Kidney (tissue), 14 donors: ENCODE measurements around the gene HTR6. TPM values are rescaled to one million over a fixed set of nuclear protein-coding genes. Genes with fewer than 3 reads are reported as not detected.

Experiments used
- DNase-seq, 5 donors: peaks; one replicate each; pipeline ENCODE4 v3.0.0-alpha.2; 2013 to 2020
- FAIRE-seq: peaks from 2 replicates; lab custom pipeline; 2012; peaks lifted over from hg19 to GRCh38; lab: Jason Lieb, UNC
- H3K27ac ChIP-seq, 2 donors: one replicate each; pipeline ENCODE4 v1.7.0; 2013; ENCODE audit warnings: low read depth in 2 of 2, low read length in 2 of 2, inconsistent platforms in 1 of 2
- H3K27me3 ChIP-seq: one replicate; pipeline ENCODE4 v1.7.1; 2013; ENCODE audit warnings: low read length, inconsistent platforms; ENCODE audit not compliant: control insufficient read depth, insufficient read depth
- H3K36me3 ChIP-seq, 3 donors: one replicate each; pipeline versions ENCODE4 v1.7.0 to v1.7.1; 2013; ENCODE audit warnings: low read length in 3 of 3, control low read depth in 1 of 3, inconsistent platforms in 1 of 3; ENCODE audit not compliant: insufficient read depth in 3 of 3, control insufficient read depth in 2 of 3
- H3K4me1 ChIP-seq, 3 donors: one replicate each; pipeline versions ENCODE4 v1.7.0 to v1.7.1; 2013; ENCODE audit warnings: low read length in 3 of 3, inconsistent platforms in 1 of 3, low read depth in 1 of 3; ENCODE audit not compliant: control insufficient read depth in 2 of 3, insufficient read depth in 2 of 3
- H3K4me3 ChIP-seq, 3 donors: one replicate each; pipeline versions ENCODE4 v1.7.0 to v1.8.1; 2013; ENCODE audit warnings: low read length in 3 of 3, control low read depth in 1 of 3, inconsistent platforms in 1 of 3
- H3K9ac ChIP-seq, 3 donors: one replicate each; pipeline versions ENCODE4 v1.7.0 to v1.7.1; 2013; ENCODE audit warnings: low read length in 3 of 3, control low read depth in 1 of 3, inconsistent platforms in 1 of 3
- H3K9me3 ChIP-seq, 3 donors: one replicate each; pipeline versions ENCODE4 v1.7.0 to v1.7.1; 2013; ENCODE audit warnings: low read length in 3 of 3, control low read depth in 1 of 3, inconsistent platforms in 1 of 3; ENCODE audit not compliant: control insufficient read depth in 2 of 3, insufficient read depth in 1 of 3
- intact Hi-C: fragments of 100-400 bp; cut with DNase I; formaldehyde crosslinking; loops from one replicate; pipeline ENCODE4 v1.11.1; 2022
- polyA plus RNA-seq: library from polyadenylated mRNA; stranded (reverse); fragments of 350-450 nt; fragmentation: Illumina TruSeq; extraction: RNeasy Lipid Tissue Mini Kit (QIAGEN cat#74804); gene quantifications from one replicate; pipeline ENCODE4 v1.2.3, GENCODE V29; 2014; ENCODE audit warnings: low read depth, low replicate concordance; ENCODE audit not compliant: insufficient read depth
- total RNA-seq: library from RNA; stranded (reverse); fragmentation: NEBNext Ultra II Directional; extraction: Animal tissue kit (Norgen Biotek cat#: 25700); gene quantifications from one replicate; pipeline ENCODE4 v1.2.1, GENCODE V29; 2021
- TF ChIP-seq, protein P1 (sequence below): IDR thresholded peaks from 3 replicates; pipeline ENCODE4 v1.5.1; 2012; ENCODE audit warnings: mild to moderate bottlenecking, moderate library complexity, borderline replicate concordance; ENCODE audit not compliant: insufficient read depth; ENCODE audit errors: extremely low read depth
- donor health status: control.
- donor health status: control.
- donor health status: control.
- donor health status: control.
- donor health status: control.
- donor health status: DM: yes; HTN: yes; CAD: no.
- donor health status: Normal renal cell carcinoma (clear cell type).

Gene HTR6
- total and polyA plus RNA-seq, 2 donors from 2014 or later = not detected

GRCh38 chr1:19643121-19643520 lies 21.6 kb upstream of the HTR6 start:
- H3K9ac ChIP-seq = no peak overlapping the region
- H3K27me3 ChIP-seq = no peaks in the 10 kb centered on the region
- no peaks in the 10 kb centered on the region for H3K9me3 ChIP-seq
- DNase-seq (no peak), FAIRE-seq (no peak)
- TF ChIP-seq, protein P1, sequence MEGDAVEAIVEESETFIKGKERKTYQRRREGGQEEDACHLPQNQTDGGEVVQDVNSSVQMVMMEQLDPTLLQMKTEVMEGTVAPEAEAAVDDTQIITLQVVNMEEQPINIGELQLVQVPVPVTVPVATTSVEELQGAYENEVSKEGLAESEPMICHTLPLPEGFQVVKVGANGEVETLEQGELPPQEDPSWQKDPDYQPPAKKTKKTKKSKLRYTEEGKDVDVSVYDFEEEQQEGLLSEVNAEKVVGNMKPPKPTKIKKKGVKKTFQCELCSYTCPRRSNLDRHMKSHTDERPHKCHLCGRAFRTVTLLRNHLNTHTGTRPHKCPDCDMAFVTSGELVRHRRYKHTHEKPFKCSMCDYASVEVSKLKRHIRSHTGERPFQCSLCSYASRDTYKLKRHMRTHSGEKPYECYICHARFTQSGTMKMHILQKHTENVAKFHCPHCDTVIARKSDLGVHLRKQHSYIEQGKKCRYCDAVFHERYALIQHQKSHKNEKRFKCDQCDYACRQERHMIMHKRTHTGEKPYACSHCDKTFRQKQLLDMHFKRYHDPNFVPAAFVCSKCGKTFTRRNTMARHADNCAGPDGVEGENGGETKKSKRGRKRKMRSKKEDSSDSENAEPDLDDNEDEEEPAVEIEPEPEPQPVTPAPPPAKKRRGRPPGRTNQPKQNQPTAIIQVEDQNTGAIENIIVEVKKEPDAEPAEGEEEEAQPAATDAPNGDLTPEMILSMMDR = no peak
- H3K4me3 ChIP-seq = peak overlapping the region in 1 of 3 donors; percentile 54
- intact Hi-C loops = loop anchor here (10.0 kb wide), 1 partner anchor 158 kb away; the partner anchor contains the start of gene CAPZB
- peaks cover 0 to 20% (median 11%) of the 10 kb centered on the region in 3 donors for H3K4me1 ChIP-seq
- no peaks in the 10 kb centered on the region for H3K36me3 ChIP-seq
- H3K27ac ChIP-seq = no peak overlapping the region

GRCh38 chr1:19643602-19644394 lies 20.9 kb upstream of the HTR6 start, which contains the start of gene NBL1:
TSS of gene NBL1 (plus strand) at chr1:19644311. CDS start at chr1:19655031, 10,720 bp downstream.
- Histone ChIP-seq H3K27me3 (no peaks in the 10 kb centered on the region), H3K4me3 (peak within 1 kb of the TSS; percentile 34 to 67 (median 56)), H3K36me3 (no peaks in the 10 kb centered on the region), H3K9me3 (no peaks in the 10 kb centered on the region), H3K27ac (peak within 1 kb of the TSS; percentile 9 to 32), H3K4me1 (peaks cover 0 to 20% (median 11%) of the 10 kb centered on the region in 3 donors), H3K9ac (peak within 1 kb of the TSS; percentile 32 to 84 (median 40))
- DNase-seq = peak; percentile 69 to 91 (median 72)
- no peak for FAIRE-seq
- intact Hi-C loops = loop anchor here (10.0 kb wide), 1 partner anchor 159 kb away; the partner anchor contains the start of gene CAPZB
- TF ChIP-seq, protein P1 = no peak

GRCh38 chr1:19644395-19644680 lies 20.3 kb upstream of the HTR6 start:
- DNase-seq = no peak
- no peak for FAIRE-seq
- peak overlapping the region in 1 of 3 donors; percentile 67 for H3K4me3 ChIP-seq
- no peaks in the 10 kb centered on the region for H3K36me3 ChIP-seq
- intact Hi-C loops = loop anchor here (10.0 kb wide), 1 partner anchor 160 kb away; the partner anchor contains the start of gene CAPZB
- no peaks in the 10 kb centered on the region for H3K27me3 ChIP-seq
- H3K9ac ChIP-seq = no peak overlapping the region
- H3K9me3 ChIP-seq = no peaks in the 10 kb centered on the region
- peaks cover 0 to 20% (median 11%) of the 10 kb centered on the region in 3 donors for H3K4me1 ChIP-seq
- peak overlapping the region in 1 of 2 donors; percentile 9 for H3K27ac ChIP-seq
- TF ChIP-seq, protein P1 = no peak
